Liver (tissue), 3 donors: ENCODE data around the gene DHRS3.

Experiments
- ATF3 ChIP-seq: IDR thresholded peaks from 2 replicates; pipeline ENCODE4 v1.6.1; 2016; ENCODE audit warnings: antibody characterized with exemption
- CTCF ChIP-seq: fragments of 150-350 bp; IDR thresholded peaks from 2 replicates; pipeline ENCODE4 v1.5.1; 2017; ENCODE audit warnings: improper control_type of control experiment, low read depth, low read length; ENCODE audit not compliant: missing input control
- FOXA1 ChIP-seq: IDR thresholded peaks from 2 replicates; pipeline ENCODE4 v1.6.1; 2016; ENCODE audit warnings: antibody characterized with exemption
- JUND ChIP-seq, 2 donors: IDR thresholded peaks; 2 replicates each; pipeline ENCODE4 v1.6.1; 2016; ENCODE audit warnings: antibody characterized with exemption in 2 of 2
- MAX ChIP-seq: IDR thresholded peaks from 2 replicates; pipeline ENCODE4 v1.6.1; 2016; ENCODE audit warnings: antibody characterized with exemption
- RAD21 ChIP-seq, 2 donors: IDR thresholded peaks; 2 replicates each; pipeline ENCODE4 v1.6.1; 2016; ENCODE audit warnings: antibody characterized with exemption in 2 of 2, mild to moderate bottlenecking in 2 of 2
- ZBTB33 ChIP-seq: IDR thresholded peaks from 2 replicates; pipeline ENCODE4 v1.6.1; 2016; ENCODE audit warnings: antibody characterized with exemption
- donor health status: healthy.
- donor health status: healthy.

- no peak for TF ChIP-seq JUND (IDR thresholded peaks at IDR 0.05)
- TF ChIP-seq RAD21 (IDR thresholded peaks at IDR 0.05), result no peak
- TF ChIP-seq ATF3, result no peak
- no peak for TF ChIP-seq CTCF
- no peak for TF ChIP-seq ZBTB33
- TF ChIP-seq MAX, result no peak
- TF ChIP-seq FOXA1, result no peak
These were observed 38.6 kb upstream of the DHRS3 start for GRCh38 chr1:12656575-12656974.
